ENCODE data around the gene ALPP. TPM values are rescaled to one million over a fixed set of nuclear protein-coding genes. Genes with fewer than 3 reads are reported as not detected.

ALPP gene
- total and polyA plus RNA-seq, 2 of the 13 experiments (the other 11 are each of a cell fraction or from before 2014, with no cell fraction given): not detected

GRCh38 chr2:232351686-232352510 lies 26.7 kb upstream of the ALPP start:
- no TSS peak for BruUV-seq (replicated peaks)
- ATAC-seq (no peak), FAIRE-seq (no peak), DNase-seq (ENCODE audit: low spot score) (no peak)
- Histone ChIP-seq H3K27me3 (ENCODE audit: control insufficient read depth in 1 of 2, insufficient read depth in 2 of 2, low read length in 2 of 2) (peaks cover 18 to 63% of the 10 kb centered on the region in 2 experiments), H3K79me2 (ENCODE audit: insufficient read depth, low read length) (no peaks in the 10 kb centered on the region), H3K9ac (ENCODE audit: insufficient read depth, low read depth, low read length) (no peak overlapping the region), H3K9me3 (ENCODE audit: low read length) (no peaks in the 10 kb centered on the region), H2AFZ (ENCODE audit: low read length) (no peak overlapping the region), H4K20me1 (ENCODE audit: insufficient read depth, low read length) (no peaks in the 10 kb centered on the region), H3K36me3 (replicated peaks in 1 of 2; ENCODE audit: control insufficient read depth in 1 of 2, insufficient read depth in 2 of 2, low read length in 2 of 2) (no peaks in the 10 kb centered on the region), H3K4me1 (ENCODE audit: insufficient read depth, low read length) (peaks cover 17% of the 10 kb centered on the region), H3K4me3 (replicated peaks in 1 of 3; ENCODE audit: insufficient read depth in 1 of 3, low read depth in 2 of 3, low read length in 3 of 3) (no peak overlapping the region), H3K4me2 (ENCODE audit: low read depth, low read length) (no peak overlapping the region), H3K27ac (ENCODE audit: extremely low read length, insufficient read depth, low read length) (no peak overlapping the region)
- POLR2A ChIA-PET: no interaction called here
- CTCF ChIA-PET (ENCODE audit: low intra/inter-chr PET ratio, low total read pairs): no interaction called here
- in situ Hi-C loops (cut with HindIII; ENCODE audit: extremely low pct_ligation_motif_present, low pct_unique_long_range_greater_than_20kb) (no loop called here), intact Hi-C loops (cut with micrococcal nuclease; ENCODE audit: unreplicated experiment) (no loop called here)
- TF ChIP-seq, protein P1, sequence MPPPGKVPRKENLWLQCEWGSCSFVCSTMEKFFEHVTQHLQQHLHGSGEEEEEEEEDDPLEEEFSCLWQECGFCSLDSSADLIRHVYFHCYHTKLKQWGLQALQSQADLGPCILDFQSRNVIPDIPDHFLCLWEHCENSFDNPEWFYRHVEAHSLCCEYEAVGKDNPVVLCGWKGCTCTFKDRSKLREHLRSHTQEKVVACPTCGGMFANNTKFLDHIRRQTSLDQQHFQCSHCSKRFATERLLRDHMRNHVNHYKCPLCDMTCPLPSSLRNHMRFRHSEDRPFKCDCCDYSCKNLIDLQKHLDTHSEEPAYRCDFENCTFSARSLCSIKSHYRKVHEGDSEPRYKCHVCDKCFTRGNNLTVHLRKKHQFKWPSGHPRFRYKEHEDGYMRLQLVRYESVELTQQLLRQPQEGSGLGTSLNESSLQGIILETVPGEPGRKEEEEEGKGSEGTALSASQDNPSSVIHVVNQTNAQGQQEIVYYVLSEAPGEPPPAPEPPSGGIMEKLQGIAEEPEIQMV (CRISPR knock-in tag; IDR thresholded peaks at IDR 0.05; ENCODE audit: low read depth): no peak
- TF ChIP-seq ZNF800 (CRISPR knock-in tag; IDR thresholded peaks at IDR 0.05) (no peak), MXD4 (CRISPR knock-in tag; IDR thresholded peaks at IDR 0.05) (no peak), RARA (CRISPR knock-in tag; IDR thresholded peaks at IDR 0.05) (no peak), TGIF2 (CRISPR knock-in tag; IDR thresholded peaks at IDR 0.05) (no peak), CENPX (CRISPR knock-in tag; IDR thresholded peaks at IDR 0.05) (no peak), HNRNPL (IDR thresholded peaks at IDR 0.05; ENCODE audit: low read depth, low read length) (no peak)
- 52% methylated on average over 54 of the region's 73 CpGs for WGBS (ENCODE audit: low lambda C conversion rate)
